DMS 273 treated with DMSO at 0.1 percent for 48 hours (cell line): ENCODE results near the gene ADAMTS18.

Experiments
- DNase-seq: peaks from one replicate; lab custom pipeline; 2025; lab: John Stamatoyannopoulos, UW

Gene ADAMTS18

DNA sequence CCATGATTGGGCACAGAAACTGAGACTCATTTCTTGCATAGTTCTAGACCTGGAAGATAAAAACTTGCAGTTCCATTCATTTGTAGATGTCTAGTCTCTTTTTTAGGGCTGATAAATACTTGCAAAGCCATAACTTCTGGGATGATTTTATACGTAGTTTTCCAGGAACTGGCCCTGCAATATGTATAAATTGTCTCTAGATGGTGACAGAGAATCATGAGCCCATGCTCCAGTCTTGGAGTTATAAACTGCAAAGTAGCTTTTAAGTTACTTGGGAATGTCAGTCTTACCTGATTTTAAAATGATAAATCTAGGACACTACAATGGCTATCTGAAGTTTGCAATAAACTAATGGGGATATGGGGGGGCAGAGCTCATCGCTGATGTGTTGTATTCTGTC, 3.0 kb upstream of the ADAMTS18 start:
- no peak for DNase-seq

DNA sequence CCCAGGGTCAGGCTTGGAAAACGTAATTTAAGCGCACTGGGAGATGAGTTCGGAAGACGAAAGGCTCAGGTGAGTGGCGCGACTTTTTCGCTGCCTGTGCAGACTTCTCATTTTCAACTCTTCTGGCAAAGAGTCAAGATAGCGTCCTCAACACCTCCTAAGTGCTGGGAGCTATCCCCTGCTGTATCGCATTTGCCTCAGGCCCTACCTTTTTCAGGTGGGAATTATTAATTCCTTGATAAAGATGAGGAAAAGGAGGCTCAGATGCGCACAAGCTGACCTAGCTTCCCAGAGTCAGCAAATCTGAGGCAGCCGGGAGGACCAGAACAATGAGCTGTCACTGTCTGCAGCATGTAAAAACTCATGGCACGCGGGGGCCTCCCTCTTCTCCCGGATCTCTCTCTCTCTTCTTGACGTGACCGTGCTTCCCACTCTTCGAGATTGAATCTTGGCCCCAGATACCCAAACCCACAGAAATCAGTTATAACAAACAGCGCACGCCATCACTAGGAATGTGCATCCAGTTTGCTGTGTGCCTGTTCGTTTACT, 512 bp upstream of the ADAMTS18 start:
- no peak for DNase-seq

DNA sequence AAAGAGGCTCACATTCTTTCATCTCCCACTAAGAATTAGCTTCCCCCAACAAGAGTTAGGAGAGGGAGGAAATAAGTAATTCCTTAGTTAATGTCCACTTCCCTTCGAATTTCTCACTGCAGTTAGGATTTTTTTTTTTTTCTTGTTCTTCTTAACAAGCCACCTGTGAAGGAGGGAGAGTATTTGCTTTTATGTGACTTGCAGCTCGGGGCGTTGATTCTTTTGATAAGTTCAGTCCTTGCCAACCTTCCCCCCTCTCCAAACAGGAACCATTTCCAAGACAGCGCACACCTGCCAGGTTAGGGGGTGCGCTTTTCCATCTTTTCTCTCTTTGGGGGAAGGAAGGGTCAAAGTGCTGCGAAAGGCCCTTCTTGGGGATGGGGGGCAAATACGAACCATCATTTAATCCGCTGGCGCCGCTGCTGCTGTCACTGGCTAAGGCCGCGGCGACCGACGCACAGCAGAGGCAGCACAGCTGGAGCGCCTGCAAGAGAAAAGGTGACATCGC, 758 bp downstream of the ADAMTS18 start:
- DNase-seq, result no peak

DNA sequence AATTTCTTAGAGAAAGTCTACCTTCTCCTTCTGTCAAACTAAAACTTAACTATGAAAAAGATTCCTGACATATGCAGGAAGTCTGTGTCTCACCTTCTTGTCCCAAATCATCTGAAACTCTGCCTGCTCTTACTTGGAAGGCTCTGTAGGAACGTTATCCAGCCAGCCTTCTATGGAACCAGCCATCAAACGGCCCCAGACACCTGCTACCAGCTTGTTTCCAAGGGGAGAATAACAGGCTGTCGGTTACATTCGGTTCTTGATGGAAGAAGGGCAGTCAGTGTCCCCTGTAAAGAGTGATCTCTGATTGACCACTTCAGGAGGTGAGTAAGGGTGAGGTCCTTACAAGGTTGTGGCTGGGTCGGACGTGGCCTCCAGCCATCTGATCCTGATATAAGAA, 1.7 kb downstream of the ADAMTS18 start:
- DNase-seq, result no peak

DNA sequence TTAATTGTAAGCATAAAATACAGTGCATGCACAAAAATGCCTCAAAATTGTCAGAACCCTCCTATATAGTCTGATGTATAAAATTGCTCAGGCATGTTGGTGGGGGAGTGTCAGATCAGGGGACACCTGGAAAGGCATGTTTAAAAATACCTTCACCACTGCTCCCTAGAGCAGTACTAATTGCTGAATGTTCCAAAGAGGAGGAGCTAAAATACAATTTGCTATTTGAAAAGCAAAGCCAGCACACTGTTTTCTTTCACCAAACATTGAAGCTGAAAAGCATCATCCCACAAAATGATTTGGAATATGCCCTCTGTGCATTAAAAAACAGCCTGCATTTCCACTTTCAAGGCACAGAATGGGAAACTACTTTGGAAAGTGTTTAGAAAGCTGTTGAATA, 2.6 kb downstream of the ADAMTS18 start:
- no peak for DNase-seq

DNA sequence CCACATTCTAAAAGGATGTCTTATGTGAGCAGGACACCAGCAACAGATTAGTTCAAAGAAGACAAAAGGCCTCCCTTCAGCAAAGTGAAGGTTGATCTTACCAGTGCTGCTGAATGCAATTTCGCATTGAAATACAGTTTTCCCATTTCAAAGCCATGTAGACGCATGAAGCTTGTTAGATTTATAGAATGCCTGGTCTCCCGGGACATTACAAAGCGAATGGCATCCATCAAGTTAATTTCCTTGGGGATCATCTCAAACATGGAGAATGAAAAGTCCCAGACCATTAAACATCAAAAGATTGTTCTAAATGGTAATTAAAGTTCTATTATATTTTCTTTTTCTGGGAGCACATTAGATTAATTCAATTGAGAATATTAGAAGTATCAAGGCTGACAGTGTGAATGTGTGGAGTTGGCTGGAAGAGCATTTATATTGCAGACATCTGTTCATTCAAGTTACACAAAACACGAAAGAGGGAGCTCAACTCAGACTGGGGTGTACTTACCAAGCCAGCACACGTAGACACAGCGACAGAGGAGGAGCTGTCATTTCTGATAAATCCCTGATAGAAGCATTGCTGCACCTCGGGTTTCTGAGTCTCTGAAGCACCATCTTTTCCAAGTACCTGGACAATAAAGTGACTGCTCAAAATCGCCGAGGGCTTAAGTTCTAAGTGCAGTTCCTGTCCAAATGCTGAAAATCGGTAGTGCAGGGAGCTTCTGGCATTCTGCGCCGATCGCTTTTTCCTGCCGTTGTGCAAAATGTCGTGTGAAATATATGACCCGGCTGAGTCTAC, 3.8 kb downstream of the ADAMTS18 start:
- DNase-seq, result no peak

DNA sequence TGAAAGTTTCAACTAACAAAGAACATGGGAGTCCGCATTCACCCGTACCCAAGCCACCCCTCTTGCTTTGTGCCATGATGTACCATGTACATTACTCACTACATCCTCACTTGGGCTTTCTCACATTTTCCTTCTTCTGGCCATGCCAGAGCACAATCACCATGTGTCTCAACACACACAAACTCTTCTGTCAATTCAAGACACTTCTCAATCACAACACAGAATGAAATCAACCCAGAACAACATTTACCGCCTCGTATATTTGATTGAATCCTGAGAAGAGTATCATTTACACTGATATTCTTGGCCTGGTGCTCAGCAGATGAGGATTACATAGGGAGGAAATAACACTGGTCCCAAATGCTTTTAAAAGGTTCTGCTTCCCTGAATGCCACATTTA, 4.5 kb downstream of the ADAMTS18 start:
- DNase-seq, result no peak

DNA sequence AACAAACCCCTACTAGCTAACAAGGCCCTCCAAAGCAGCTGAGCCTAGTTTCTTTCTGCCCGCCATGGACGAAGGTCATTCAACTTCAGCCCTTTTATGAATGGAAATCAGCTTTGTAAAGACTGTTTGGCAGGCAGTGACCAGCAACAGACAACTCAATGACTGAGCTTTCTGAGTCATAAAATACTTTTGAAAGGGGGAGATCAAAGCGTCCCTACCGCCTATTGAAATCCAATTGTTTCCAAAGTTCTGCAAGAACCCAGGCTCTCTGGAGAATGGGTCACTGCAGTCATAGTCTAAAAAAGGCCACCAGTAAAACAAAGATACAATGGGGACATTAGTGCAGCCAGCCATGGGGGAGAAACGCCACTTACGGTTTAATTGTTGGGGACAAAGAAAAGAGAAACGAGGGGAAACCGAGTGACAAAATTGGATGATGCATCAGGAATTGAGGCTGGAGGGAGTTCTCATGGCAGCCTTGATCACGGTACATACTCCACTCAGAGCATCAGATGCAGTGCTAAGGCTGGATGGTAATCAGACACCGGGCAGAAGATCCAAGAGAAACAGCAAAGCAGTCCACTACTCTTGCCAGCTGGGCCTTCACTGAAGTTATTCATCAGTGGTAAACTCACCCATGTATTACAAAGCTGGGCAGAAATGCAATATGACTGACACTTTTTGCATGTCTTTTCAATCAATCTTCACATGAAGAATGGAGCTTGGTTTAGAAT, 9.8 kb downstream of the ADAMTS18 start:
- DNase-seq, result no peak

DNA sequence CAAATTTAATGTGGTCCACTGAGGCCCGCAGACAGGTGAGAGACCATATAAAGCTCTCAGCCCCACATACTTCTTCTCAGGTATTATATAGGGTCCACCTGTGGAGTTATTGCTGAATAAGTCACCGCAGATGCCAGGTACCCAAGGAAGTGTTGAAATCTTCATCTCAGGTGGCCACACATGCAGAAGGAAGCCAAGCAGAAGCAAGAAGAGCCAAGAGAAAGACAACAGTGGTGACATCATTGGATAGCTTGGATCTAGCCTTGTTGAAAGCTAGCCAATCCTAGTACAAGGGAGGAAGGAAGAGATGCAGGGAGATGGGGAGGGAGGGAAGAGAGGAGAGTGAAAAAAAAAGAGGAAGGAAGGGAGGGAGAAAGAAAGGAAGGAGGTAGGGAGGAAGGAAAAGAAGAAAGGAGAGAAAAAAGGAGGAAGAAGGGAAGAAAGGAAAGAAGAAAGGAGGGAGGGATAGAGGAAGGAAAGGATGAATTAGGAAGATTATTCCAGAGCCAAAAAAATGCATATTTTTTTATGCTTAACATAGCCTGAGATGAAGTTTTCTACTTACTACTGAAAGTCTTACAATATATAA, 12.5 kb downstream of the ADAMTS18 start:
- DNase-seq, result no peak

DNA sequence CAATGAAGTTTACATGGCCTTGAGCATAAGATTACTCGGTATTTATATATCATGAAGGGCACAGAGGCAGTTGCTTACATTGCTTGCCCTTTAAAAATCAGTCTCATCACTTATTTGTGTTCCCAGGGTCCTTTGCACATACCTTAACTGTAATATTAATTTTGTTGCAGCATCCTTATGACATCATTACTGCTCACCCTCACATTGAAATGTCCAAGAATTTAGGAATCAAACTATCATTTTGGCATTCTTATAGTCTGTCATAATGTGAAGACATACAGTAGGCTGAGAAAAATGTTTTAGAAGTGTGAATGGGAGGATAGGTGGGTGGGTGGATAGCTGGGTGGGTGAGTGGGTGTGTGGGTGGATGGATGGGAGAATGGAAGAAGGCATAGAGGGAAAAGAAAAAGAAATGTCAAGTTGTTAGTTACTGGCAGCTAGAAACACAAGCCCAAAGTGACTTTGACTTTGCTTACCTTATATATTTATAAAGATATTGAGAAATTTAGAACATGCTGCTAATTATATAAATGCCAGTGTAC, 17.8 kb downstream of the ADAMTS18 start:
- no peak for DNase-seq

DNA sequence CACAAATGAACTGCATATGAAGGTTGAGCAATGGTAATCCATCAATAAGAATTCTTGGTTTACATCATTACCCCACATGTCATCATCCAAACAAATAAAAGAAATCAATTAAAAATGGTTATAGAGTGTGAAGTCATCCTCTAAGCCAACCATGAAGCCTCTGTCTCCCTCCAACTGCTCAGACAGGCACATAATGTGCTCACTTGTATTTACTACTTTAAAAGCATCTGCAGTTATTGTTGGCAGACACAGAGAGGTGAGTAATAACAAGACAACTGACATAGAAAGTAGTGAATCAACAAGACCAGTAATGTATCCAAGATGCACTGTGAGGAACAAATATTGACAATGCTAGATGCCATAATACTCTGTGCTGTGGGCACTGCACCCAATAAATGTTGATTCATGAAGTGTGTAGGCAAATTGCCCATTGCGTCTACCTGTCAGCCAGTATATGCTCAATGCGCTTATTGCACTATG, 20.0 kb downstream of the ADAMTS18 start:
- DNase-seq, result no peak

DNA sequence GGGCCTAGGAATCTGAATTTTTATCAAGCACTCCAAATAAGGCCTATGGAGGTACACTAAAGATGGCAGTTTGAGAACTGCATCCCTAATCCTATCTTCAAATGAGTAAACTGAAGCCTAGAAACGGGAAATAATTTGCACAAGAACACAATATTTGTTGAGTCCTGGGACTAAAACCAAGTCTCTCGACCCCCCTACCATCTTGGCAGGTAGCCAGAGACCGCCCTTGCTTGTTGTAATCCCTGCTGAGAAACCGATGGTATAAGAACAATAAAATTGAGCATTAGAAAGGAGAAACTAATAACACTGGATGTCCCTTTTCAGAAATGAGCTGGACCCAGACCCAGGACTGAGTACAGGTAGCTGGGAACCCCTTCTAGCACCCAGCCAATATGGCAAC, 24.4 kb downstream of the ADAMTS18 start:
- DNase-seq, result no peak

DNA sequence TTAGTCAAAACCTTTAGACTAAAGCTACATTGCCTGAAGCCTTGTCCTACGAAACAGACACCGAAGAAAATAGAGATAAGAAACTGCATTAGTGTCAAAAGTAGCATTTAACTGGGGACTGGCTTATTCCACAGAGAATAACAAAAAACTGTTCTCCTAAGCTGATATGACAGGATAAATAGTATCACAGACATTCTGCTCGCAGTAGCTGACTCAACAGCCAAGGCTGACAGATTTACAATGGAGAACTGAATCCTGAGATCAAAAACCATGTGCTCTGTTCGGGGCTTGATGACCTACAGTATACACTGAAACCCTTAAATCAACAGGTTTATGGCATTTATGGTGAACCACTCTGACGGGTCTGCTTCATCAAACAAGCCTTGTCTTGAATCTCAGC, 25.5 kb downstream of the ADAMTS18 start:
- no peak for DNase-seq

DNA sequence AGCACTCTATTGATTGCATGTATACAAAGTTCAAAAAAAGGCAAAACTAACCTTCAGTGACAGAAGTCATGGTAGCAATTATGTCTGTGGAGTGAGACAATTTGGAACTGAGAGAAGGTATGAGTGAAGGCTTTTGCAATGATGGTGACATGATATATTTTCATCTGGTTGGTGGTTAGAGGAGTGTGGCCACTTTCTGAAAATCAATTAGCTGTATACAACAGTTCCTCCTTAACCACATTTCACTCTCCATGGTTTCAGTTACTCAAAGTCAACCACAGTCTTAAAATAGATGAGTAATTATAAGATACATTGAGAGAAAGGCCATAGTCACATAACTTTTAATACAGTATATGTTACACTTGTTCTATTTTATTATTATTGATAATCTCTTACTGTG, 26.2 kb downstream of the ADAMTS18 start:
- DNase-seq, result no peak

DNA sequence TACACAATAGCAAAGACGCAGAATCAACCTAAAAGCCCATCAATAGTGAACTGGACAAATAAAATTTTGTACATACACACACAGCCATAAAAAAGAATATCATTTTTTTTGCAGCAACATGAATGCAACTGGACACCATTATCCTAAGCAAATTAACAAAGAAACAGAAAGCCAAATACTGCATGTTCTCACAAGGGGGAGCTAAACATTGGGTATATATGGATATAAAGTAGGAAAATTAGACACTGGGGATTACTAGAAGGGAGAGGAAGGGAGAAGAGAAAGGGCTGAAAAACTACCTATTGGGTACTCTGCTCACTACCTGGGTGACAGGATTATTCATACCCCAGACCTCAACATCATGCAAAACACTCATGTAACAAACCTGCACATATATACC, 28.2 kb downstream of the ADAMTS18 start:
- no peak for DNase-seq

DNA sequence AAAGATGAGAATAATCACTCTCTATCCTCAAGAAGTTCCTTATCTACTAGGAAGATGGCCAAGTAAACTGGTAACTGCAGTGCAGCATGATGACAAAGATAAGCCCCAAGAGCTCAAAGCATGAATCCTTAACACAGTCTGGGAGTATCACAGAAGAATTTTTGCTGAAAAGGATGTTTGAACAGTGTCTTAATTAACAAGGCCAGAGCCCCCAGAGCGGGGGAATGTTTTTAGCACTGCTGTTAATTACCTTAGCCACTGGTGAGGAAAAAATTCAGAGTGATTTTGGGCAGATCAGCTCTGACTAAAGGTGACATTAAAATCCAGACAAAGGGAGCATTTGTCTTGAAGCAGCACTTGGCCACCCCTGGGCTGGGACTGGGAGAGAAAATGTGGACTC, 30.1 kb downstream of the ADAMTS18 start:
- no peak for DNase-seq

DNA sequence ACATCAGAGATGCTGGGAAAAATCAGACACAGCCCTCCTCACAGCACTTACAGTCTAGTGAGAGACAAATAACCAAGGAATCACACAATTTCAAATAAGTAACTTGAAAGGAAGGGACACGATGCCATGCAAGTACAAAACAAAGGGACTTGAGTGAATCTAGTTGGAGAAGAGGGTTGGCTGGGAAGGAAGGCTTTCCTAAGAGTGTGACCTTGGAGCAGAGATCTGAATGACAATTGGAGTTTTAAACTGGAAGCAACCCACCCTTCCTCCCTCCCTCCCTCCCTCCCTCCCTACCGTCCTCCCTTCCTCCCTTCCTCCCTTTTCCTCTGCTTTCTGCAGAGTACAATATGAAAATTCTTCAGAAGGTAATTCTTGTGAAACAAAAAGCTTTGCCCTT, 31.1 kb downstream of the ADAMTS18 start:
- DNase-seq, result no peak

DNA sequence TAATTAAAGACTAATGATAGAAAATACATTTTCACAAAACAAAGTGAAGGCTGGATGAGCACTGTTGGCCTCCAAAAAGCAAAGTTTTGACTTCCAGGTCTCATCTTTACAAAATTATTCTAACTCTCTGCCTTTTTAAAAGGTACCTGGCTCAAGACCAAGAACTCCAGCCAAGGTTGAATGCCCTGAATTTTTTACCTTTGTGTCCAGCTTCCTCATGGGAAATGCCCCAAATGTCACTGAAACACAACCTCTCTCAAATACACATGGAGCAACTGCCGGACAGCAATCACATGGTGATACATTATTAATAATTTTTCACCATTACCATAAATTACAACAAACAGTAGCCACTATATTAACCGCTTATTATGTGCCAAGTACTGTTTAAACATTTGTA, 32.2 kb downstream of the ADAMTS18 start:
- DNase-seq, result no peak

DNA sequence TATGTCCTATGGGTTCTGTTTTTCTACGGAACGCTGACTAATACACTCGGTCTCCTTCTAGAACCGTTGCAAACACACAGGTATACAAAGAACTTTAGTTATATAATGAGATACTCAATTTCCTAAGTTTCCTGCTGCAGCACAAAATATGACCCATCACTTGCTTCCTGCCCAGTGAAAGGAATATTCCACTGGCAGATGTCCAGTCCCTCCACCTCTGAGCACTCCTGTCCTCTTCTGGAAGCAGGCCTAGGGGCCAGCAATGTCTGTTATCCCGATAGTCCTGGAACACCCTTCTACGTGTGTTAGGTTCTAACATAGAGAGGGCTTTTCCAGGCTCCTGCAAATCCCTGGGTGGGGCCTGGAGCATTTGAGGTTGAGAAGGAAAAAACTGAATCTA, 32.7 kb downstream of the ADAMTS18 start:
- no peak for DNase-seq

DNA sequence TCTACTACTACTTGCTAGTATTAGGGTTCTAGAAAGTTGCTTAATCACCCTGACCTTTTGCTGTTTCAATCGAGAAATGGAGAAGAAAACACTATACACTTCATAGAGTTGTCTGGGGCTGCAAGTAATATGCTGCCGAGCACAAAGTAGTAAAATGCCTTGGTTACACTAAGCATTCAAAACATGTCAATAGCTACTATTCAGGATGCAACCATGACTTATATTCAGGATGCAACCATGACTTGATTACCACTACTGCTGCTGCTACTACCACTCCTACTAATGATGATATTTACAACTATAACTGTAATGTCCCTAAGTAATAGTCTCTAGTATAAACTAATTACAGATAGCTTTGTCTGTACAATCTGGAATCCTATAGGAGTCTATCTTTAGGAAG, 35.3 kb downstream of the ADAMTS18 start:
- no peak for DNase-seq

DNA sequence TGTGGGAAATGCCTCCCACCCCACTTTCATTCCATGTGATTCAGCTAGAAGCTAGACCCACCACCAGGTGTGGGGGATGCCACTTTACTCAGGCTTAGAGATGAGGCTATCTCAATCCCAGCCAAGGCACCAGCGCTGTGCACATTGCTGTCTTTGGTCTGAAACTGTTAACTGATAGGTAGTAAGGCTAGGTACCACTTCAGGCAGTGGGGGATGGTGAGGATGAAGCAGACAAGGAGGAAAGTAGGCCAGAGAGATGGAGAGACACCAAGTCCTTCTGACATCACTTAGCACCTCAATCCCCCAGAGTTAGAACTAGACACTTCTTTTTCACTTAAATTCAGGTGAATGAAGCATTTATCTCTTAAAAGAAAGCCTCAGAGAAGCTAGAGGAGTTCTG, 35.8 kb downstream of the ADAMTS18 start:
- DNase-seq, result no peak

DNA sequence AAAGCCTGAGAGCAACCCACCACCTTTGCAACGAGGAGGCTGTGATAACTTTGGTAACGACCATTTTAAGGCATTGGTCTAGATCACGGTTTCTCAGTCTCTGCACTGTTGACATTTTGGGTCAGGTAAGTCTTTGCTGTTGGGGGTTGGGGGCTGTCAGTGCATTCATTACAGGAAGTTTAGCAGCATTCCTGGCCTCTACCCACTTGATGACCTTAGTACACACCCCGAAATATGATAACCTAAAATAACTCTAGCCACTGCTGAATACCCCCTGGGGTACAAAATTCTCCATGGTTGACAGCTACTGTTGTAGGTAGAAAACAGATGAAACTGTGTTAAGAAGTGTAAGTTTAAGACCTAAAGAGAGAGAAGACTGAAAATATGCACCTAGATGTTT, 36.3 kb downstream of the ADAMTS18 start:
- DNase-seq, result no peak
